T-helper 1 cell treated with Interleukin-12 subunit alpha and Interleukin-12 subunit beta and Interleukin-4 antibody, amounts not matched to agents 30 μg/mL and 1 μg/mL, for 36 hours (primary cell): ENCODE results near the gene AJUBA.
A peak's percentile ranks its signal among the peaks of the same experiment; 100 is the strongest.

Experiments used
- H3K27ac Mint-ChIP-seq: one replicate; pipeline ENCODE4 v1.8.0; 2021; ENCODE audit warnings: mild to moderate bottlenecking, mixed read lengths
- H3K27me3 Mint-ChIP-seq: one replicate; pipeline ENCODE4 v1.8.0; 2021; ENCODE audit warnings: low read depth, mixed read lengths
- H3K36me3 Mint-ChIP-seq: one replicate; pipeline ENCODE4 v1.8.0; 2021; ENCODE audit warnings: low read depth, mixed read lengths
- H3K4me1 Mint-ChIP-seq: one replicate; pipeline ENCODE4 v1.8.0; 2021; ENCODE audit warnings: low read depth, mixed read lengths
- H3K4me3 Mint-ChIP-seq: one replicate; pipeline ENCODE4 v1.8.0; 2021; ENCODE audit warnings: mild to moderate bottlenecking, moderate library complexity, mixed read lengths
- H3K9me3 Mint-ChIP-seq: one replicate; pipeline ENCODE4 v1.8.0; 2021; ENCODE audit warnings: mixed read lengths

AJUBA gene

GRCh38 chr14:22996768-22997654, 14.7 kb upstream of the AJUBA start:
- H3K4me1 Mint-ChIP-seq = no peaks in the 10 kb centered on the region
- no peaks in the 10 kb centered on the region for H3K9me3 Mint-ChIP-seq
- no peak overlapping the region for H3K27ac Mint-ChIP-seq
- no peaks in the 10 kb centered on the region for H3K27me3 Mint-ChIP-seq
- H3K4me3 Mint-ChIP-seq = no peak overlapping the region
- peaks cover 2% of the 10 kb centered on the region for H3K36me3 Mint-ChIP-seq

- Mint-ChIP-seq H3K27me3 (no peaks in the 10 kb centered on the region), H3K36me3 (peaks cover 2% of the 10 kb centered on the region), H3K9me3 (no peaks in the 10 kb centered on the region), H3K27ac (no peak overlapping the region), H3K4me1 (no peaks in the 10 kb centered on the region), H3K4me3 (no peak overlapping the region)
These were observed 13.7 kb upstream of the AJUBA start for GRCh38 chr14:22995889-22996625.

DNA sequence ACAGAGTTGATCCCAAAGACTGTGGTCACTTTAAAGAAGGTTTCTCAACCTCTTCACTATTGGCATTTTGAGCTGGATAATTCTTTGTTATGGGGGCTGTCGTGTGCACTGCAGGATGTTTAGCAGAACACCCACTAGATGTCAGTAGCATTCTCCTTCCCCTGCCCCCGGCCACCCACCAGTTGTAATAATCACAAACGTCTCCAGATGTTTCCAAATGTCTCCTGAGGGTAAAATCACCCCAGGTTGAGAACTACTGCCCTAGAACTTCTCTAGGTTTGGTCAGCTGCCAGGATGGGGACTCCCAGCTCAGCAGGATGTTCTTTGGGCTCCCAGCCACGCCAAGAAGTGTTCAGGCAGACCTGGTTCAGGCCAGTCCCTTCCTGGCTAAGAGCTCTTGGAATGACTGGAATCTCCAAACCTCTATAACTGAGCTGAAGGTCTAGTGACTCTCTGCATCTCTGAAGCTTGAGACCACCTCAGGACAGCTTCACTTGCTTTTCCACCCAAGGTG, 12.5 kb upstream of the AJUBA start:
- H3K4me1 Mint-ChIP-seq = no peaks in the 10 kb centered on the region

GRCh38 chr14:22993517-22993916, 11.2 kb upstream of the AJUBA start:
- Mint-ChIP-seq H3K4me3 (no peak overlapping the region), H3K36me3 (peaks cover 2% of the 10 kb centered on the region), H3K4me1 (no peaks in the 10 kb centered on the region), H3K27me3 (no peaks in the 10 kb centered on the region), H3K9me3 (no peaks in the 10 kb centered on the region), H3K27ac (no peak overlapping the region)

More for the DNA sequence above, 12.5 kb upstream of the AJUBA start:
- Mint-ChIP-seq H3K36me3 (peaks cover 2% of the 10 kb centered on the region), H3K27ac (no peak overlapping the region), H3K9me3 (no peaks in the 10 kb centered on the region), H3K4me3 (no peak overlapping the region), H3K27me3 (no peaks in the 10 kb centered on the region)

- H3K9me3 Mint-ChIP-seq = no peaks in the 10 kb centered on the region
- H3K36me3 Mint-ChIP-seq = peaks cover 2% of the 10 kb centered on the region
- H3K27me3 Mint-ChIP-seq = no peaks in the 10 kb centered on the region
- H3K4me3 Mint-ChIP-seq = no peak overlapping the region
- H3K27ac Mint-ChIP-seq = no peak overlapping the region
- no peaks in the 10 kb centered on the region for H3K4me1 Mint-ChIP-seq
These were observed 9.5 kb upstream of the AJUBA start for GRCh38 chr14:22991852-22992251.

GRCh38 chr14:22987291-22987690, 4.9 kb upstream of the AJUBA start:
- H3K27ac Mint-ChIP-seq = no peak overlapping the region
- no peaks in the 10 kb centered on the region for H3K36me3 Mint-ChIP-seq
- no peak overlapping the region for H3K4me3 Mint-ChIP-seq
- H3K27me3 Mint-ChIP-seq = peaks cover 6% of the 10 kb centered on the region
- no peaks in the 10 kb centered on the region for H3K4me1 Mint-ChIP-seq
- no peaks in the 10 kb centered on the region for H3K9me3 Mint-ChIP-seq

DNA sequence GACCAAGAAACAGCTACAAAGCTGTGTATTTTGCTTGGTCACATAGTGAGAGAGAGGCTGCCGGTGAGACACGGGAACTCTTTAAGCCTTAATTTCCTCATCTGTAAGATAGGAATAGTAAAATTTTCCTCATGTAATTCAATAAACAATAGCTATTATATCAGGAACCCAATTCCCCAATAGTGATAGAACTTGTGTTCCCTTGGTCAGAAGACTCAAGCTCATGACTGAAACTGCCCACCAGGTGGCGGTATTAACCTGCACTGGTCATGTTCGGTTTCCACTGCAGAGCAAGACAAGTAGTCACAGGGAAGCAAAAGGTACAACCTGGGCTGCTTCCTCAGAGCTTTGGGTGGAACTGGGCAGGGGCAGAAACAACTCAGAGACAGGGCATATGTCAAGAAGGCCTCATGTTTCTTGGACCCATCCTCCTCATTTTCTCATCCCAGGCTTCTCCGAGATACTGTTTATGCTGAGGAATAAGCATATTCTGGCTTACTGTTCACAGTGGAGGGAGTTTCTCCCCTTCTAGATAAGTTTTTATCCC, 4.2 kb upstream of the AJUBA start:
- no peaks in the 10 kb centered on the region for H3K4me1 Mint-ChIP-seq
- peaks cover 6% of the 10 kb centered on the region for H3K27me3 Mint-ChIP-seq
- no peaks in the 10 kb centered on the region for H3K36me3 Mint-ChIP-seq
- no peaks in the 10 kb centered on the region for H3K9me3 Mint-ChIP-seq
- H3K27ac Mint-ChIP-seq = no peak overlapping the region
- H3K4me3 Mint-ChIP-seq = no peak overlapping the region

DNA sequence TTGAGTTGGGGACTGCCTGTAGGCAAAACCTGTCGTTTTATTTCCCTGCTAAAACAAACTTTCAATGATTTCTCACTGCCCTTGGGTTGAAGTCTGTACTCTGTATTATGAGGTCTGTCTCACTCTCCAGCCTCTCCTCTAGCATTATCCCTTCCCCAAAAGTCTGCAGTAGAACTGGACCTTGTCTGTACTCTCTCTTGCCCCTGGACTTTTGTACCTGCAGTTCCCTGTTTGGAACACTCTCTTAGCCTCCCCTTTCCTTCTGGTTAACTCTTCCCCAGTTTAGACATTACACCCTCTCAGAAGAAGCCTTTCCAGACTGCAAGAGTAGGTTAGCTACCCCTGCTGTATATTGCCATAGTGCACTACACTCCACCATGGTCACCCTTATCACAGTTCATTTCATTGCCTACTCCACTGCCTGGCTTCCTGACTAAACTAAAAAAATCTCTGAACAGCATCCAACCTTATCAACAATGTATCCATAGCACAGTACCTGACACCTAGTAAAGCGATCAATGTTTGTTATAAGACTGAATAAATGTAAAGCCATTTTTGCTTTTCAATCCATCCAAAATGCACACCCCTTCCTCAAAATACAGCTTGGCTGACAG, 3.6 kb upstream of the AJUBA start:
- Mint-ChIP-seq H3K36me3 (no peaks in the 10 kb centered on the region), H3K27ac (no peak overlapping the region), H3K4me3 (no peak overlapping the region), H3K27me3 (peaks cover 6% of the 10 kb centered on the region), H3K9me3 (no peaks in the 10 kb centered on the region), H3K4me1 (no peaks in the 10 kb centered on the region)

DNA sequence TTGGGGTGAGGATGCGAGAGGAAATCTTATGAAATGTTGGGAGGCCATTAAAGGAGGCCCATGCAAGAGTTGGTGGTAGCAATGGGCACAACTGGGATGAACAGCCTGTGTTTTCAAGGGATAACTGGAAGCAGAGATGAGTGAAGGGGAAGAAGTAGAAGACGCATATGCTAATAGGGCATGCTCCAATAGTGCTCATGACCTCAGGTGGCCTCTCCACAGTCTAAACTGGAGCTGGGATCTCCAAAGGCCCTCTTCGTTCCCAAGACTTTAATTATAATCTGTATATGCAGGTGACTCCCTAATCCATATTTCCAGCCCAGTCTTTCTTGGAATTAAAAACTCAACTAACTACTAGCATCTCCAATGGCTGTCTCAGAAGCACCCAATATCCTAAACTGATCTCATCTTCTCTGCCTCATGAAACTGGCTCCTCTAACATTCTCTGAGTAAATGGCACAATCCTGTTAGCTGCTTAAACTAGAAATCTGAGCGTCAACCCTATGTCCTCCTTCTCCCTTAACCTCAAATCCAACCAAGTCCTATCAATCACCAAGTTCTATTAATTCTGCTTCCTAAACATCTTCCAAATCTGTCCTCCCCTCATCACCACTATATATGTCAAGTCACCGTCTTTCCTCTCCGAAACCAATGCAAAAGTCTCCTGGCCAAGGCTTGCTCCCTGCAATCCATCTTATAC, 2.8 kb upstream of the AJUBA start:
- no peaks in the 10 kb centered on the region for H3K9me3 Mint-ChIP-seq
- H3K4me1 Mint-ChIP-seq = peaks cover under 1% of the 10 kb centered on the region
- H3K36me3 Mint-ChIP-seq = no peaks in the 10 kb centered on the region
- no peak overlapping the region for H3K27ac Mint-ChIP-seq
- H3K4me3 Mint-ChIP-seq = no peak overlapping the region
- H3K27me3 Mint-ChIP-seq = peaks cover 9% of the 10 kb centered on the region

DNA sequence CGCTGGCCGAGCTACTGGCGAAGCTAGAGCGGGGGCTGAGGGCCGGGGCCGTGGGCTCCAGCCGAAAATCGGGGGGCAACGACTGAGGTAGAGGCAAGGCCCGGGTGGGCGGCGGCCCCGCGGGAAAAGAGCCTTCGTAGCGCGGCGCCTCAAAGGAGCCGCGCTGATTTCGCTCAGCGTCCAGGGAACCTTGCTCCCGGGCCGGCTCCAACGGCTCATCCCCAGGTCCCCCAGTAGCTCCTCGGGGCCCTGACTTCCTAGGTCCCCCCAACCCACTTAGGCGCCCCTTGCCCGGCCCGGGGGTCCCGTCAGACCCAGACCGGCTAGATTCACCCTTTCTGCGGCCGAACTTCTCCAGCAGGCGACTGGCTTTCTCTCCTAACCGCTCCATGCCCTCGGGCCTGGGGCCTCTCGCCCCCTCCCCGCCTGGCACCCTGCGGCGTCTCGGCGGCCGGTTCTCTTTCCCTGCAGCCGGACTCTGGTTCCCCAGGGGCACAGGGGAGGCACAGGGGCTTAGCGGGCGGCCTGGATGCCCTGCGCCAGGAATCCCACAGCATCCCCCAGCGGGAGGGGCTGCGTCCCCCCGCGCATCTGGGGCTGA, 375 bp downstream of the AJUBA start:
- Mint-ChIP-seq H3K27me3 (peaks cover 27% of the 10 kb centered on the region), H3K9me3 (no peaks in the 10 kb centered on the region), H3K4me1 (peaks cover 5% of the 10 kb centered on the region), H3K27ac (no peak overlapping the region), H3K36me3 (no peaks in the 10 kb centered on the region), H3K4me3 (no peak overlapping the region)

DNA sequence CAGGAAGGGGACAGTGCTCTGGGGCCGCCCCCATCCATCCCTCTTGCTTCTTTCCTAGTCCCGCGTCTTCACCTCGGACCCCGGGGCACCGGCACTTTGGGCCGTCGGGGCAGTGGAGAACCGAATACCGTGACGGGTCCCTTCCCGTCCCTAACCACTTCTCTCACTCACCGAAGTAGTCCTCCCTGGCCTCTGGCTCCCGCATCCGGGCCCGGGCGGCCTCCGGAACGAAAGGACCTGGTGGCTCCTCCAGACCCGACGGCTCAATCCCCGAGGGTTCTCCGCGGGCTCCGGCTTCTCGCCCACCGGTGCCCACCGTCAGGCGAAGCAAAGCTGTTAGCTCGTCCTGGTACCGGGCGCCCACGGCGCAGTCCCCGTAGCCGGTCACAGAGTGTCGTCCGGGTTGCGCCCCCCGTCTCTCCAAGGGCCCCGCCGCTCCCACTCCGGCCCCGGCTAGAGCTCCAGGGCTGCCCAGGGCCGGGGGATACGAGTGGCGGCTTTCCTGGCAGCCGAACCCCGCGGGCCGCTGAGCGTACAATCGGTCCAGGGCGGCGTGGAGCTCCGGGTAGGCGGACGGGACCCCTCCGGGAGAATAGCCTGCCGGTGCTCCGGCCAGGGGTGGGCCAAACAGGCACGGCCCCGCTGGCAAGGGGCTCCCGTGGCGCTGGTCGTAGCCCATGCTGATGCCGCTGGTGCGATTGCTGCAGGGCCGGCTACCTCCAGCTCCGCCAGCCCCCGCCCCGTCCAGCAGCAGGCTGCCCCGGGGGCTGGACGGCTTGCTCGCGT, 1.1 kb downstream of the AJUBA start:
- Mint-ChIP-seq H3K4me1 (peaks cover 5% of the 10 kb centered on the region), H3K36me3 (no peaks in the 10 kb centered on the region), H3K4me3 (peak overlapping the region; percentile 28), H3K27ac (no peak overlapping the region), H3K9me3 (no peaks in the 10 kb centered on the region), H3K27me3 (peaks cover 32% of the 10 kb centered on the region)

DNA sequence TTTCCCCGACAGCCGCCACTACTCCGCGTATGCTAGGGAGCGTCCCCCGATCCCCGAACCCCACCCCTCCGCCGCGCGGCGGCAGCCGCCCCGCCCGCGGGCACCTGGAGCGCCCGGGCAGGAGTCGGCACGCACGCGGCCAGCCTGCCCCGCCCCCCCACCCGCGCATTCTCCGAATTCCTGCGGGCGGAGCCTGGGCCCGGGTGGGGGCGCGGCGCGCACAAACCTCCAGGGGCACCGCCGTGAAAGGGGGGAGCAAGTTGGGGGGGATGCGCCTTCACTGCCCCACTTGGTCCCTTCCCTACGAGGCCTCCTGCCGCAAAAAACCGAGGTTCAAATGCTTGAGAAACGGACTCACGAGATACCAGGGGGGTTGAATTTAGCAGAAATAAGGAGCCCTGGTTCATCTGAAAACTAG, 1.7 kb downstream of the AJUBA start:
- H3K4me3 Mint-ChIP-seq = no peak overlapping the region
- no peak overlapping the region for H3K27ac Mint-ChIP-seq
- H3K4me1 Mint-ChIP-seq = peaks cover 5% of the 10 kb centered on the region
- H3K27me3 Mint-ChIP-seq = peaks cover 28% of the 10 kb centered on the region
- H3K36me3 Mint-ChIP-seq = no peaks in the 10 kb centered on the region
- no peaks in the 10 kb centered on the region for H3K9me3 Mint-ChIP-seq

DNA sequence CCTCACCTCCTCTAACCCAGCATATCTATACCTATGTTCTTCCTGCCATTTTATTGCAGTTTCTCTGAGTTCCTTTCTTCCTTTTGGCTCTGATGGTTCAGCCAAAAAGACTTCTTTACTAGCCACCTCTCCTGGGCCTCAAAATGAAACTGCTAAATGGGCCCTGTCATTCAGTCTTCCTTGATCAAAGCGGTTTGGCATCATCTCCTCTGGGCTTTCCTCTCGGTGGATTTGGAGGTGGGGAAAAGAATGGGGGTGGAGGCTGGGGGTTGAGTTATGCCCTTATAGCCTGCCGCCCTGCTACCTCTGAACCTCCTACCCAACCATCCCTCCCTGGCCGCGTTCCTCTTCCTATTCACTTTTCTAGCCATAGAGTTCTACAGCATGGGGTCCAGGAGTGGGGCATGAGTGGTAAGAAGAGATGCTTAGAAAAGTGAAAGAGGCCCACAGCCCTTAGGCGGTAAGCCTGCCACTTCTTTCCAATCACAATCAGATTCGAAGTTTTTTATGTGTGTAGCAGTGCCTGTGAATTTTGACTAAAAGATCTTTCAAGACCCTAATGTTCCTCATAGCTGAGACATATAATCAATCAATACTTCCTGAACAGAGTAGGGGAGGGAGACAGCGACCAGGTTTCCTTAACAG, 2.5 kb downstream of the AJUBA start:
- no peaks in the 10 kb centered on the region for H3K9me3 Mint-ChIP-seq

More for the DNA sequence above, 2.5 kb downstream of the AJUBA start:
- H3K27me3 Mint-ChIP-seq = peaks cover 28% of the 10 kb centered on the region
- no peaks in the 10 kb centered on the region for H3K36me3 Mint-ChIP-seq
- H3K4me3 Mint-ChIP-seq = peak overlapping the region; percentile 38
- H3K27ac Mint-ChIP-seq = no peak overlapping the region
- H3K4me1 Mint-ChIP-seq = peaks cover 5% of the 10 kb centered on the region
